Kidney glomerular epithelial cell (primary cell): ENCODE results near the gene OSCP1.

Experiments
- DNase-seq: peaks from one replicate; lab custom pipeline; 2025; lab: John Stamatoyannopoulos, UW

Gene OSCP1

DNA sequence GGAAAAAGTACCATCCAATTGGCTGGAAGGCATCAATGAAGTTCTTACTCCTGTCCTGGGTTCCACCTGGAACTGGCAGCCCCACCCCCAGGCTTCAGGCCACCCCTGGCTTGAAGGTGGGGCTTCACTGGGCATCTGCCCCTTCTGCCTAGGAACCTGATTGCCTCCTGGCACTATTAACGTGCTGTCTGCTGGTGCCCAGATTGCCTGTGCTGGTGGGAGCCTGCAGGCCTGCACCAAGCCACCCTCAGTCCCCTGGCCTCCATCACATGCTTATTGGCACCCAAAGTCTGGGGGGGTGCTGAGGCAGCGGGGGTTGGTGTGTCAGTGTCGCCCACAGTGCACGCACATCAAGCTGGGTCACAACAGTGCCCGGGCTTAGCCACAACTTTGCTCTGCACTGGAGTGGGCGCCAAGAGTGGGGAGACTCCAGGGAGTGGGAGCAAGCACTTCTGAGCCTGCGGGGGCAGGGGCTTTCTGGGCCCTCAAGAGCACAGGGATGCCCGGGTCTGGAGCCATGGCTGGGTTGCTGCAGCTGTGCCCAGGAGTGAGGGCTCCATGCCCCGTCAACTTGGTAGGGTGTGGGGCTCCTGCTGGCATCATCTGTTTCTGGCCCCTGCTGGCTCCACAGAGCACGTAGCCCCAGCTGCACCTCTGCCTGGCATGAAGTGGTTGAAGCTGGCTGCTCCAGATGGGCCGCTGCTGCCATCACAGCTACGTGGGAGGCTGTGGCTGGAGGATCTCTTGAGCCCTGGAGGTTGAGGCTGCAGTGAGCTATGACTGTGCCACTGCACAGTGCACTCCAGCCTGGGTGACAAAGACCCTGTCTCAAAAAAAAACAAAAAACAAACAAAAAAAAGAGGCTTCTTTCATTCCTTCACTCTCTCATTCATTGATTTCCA lies 48.4 kb downstream of the OSCP1 start:
- DNase-seq: no peak

GRCh38 chr1:36400825-36401601 lies 49.2 kb downstream of the OSCP1 start:
- no peak for DNase-seq

DNA sequence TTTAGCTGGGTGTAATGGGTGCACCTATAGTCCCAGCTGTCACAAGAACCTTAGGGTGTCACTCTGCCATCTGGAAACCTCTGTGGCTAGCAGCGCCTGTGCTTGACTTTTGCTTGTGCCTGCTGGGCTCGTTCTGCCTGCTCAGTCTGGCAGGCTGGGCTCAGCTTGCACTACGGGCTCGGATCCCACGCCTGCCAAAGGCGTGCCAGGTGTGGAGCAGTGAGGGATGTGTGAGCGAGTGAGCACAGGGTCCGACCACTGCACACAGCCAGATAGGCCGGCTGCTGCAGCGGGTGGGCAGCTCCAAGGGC lies 49.8 kb downstream of the OSCP1 start:
- DNase-seq: no peak

DNA sequence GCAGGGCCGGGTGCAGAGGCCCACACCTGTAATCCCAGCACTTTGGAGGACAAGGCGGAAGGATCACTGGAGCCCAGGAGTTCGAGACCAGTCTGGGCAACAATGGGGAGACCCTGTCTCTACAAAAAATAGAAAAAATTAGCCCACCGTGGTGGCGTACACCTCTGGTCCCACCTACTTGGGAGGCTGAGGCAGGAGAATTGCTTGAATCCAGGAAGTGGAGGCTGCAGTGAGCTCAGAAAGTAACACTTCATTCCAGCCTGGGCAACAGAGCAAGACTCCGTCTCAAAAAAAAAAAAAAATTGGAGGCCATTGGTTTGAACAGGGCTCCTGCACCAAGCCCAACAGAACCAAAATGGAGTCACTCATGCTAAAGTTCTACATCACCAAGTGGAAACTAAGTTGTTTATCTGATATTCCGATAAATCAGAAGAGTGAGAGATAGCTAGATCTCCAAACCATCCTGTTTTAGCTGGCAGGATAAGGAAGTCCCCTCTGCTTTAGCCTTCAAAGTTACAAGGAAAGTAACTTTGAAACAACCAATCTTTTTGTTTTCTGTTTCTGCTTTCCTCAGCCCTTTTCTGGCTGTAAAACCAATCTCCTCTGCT lies 51.8 kb downstream of the OSCP1 start:
- no peak for DNase-seq

DNA sequence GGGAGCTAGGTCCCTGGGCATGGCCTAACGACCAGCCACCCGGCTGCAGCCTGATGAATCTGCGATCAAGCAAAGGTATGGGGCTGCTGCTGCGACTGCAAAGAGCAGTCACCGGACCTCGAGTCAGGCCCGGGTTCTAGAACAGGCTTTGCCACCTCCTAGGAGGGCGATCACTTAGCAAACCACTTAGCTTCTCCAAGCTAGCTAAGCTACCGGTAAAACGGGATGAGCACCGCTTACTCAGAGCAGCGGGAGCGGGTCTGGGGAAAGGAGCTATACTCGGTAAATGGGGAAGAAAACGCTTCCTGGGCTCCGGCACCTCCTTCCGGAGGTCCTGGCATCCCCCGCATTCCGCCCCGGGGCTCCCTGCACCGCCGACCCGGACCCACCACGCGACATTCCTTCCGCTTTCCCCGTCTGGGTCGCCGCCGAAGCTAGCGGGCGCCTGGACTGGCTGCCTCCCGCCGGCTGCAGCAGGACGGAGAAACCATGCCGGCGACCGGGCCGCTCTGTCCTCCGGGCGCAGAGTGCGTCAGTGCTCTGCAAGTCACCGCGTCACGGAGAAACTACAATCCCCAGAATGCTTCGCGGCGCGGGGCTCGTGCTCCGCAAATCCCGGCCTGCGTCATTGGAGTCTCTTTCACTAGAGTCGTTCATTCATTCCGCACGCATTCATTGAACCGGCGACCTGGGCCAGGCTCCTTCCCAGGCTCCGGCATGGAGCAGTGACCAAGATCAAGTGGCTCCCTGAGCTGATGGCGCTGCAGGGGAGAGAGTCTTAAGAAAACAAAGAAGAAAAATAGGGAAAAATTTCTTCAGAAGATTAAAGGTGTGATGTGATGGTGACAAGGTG lies 52.6 kb downstream of the OSCP1 start, which contains the start of gene LSM10:
TSS of gene LSM10 (minus strand) at position 531 of the 853 bp plus-strand sequence. CDS start 3,779 bp downstream, outside the sequence.
- DNase-seq: peak; percentile 89

DNA sequence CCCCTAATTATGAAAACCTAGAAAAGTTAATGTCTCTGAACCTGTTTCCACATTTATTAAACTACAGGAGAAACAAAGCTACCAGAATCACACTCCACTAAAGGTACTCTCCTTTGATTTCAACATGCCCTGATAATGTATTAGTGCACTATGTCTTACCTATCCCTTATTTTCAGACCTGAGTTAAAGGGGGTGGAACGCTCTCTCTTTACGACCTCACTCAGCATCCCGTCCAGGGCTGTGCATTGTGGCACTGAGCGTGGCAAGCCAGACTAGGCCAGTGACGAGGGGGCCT lies 53.2 kb downstream of the OSCP1 start:
- no peak for DNase-seq

GRCh38 chr1:36396359-36396758 lies 53.9 kb downstream of the OSCP1 start:
- DNase-seq: no peak

DNA sequence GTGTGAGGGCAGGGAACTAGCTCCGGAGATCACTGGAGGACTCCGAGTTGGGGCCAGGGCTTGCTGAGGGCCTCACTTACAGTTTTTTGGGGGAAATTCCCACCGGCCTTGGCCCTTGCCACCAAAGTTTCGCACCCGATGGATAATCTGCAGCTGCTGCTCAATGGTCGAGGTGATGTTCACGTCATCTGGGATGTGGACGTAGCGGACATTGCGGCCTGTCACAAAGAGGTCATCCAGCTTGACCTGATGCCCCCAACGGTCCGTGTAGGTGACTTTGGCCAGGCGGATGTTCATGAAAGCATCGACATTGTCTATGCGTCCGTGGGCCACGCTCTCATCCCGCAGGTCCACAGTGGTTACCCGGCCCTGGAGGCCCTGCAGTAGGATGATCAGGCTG lies 56.6 kb downstream of the OSCP1 start:
- DNase-seq: no peak

DNA sequence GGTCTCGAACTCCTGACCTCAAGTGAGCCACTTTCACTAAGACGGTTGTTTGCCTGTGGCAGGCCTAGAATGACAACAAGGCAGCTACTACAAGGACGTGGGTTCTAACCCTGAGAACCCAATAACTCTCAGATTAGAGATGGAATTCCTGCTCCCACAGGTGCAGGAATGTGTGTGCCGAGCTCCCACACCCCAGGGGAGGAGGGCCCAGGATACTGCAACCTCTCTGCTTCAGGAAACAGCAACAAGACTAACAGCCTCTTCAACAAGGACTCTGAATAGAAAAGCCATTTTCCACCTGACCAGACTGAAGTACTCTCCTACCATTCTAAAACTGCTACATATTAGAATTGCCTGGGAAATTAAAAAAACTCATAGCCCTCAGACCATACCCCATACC lies 57.4 kb downstream of the OSCP1 start:
- DNase-seq: no peak

GRCh38 chr1:36391271-36391670 lies 59.0 kb downstream of the OSCP1 start:
- DNase-seq: no peak

- DNase-seq: no peak
These were observed 59.8 kb downstream of the OSCP1 start for GRCh38 chr1:36390411-36390810.

GRCh38 chr1:36389999-36390398 lies 60.3 kb downstream of the OSCP1 start:
- no peak for DNase-seq

GRCh38 chr1:36389261-36389660 lies 61.0 kb downstream of the OSCP1 start:
- DNase-seq: no peak

DNA sequence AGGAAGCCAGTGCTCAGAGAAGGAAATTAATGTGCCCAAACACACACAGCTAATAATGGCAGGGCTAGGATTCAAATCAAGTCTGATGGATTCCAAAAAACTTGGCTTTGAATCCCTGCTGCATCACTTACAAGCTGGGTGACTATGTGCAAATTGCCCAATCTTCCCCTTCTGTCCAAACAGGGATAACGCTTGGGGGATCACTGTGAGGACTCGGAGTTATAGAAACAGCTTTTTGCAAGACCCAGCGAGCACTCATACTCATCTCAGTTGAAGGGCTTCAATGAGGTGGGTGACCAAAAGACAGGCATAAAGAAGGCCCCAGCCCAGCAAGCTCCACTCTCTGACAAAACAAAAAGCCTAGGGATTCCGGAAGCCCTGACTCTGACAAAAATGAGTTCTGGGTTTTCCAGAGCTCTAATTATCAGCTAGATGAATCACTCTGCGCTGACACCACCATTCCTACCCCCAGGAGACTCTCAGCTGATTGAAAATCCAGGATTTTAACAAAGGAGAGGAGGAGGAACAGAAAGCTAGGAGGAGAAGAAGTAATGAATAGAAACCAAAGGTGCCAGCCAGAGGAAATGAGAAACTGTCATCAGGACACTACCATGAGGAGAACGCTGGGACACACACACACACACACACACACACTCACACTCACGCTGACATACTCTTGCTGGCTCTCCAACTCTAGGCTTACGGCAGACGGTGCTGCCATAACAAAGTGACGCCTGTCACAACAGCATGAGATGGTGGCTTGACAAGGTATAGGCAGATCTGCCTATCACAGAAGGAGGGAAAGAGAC lies 62.9 kb downstream of the OSCP1 start:
- DNase-seq: peak; percentile 82

DNA sequence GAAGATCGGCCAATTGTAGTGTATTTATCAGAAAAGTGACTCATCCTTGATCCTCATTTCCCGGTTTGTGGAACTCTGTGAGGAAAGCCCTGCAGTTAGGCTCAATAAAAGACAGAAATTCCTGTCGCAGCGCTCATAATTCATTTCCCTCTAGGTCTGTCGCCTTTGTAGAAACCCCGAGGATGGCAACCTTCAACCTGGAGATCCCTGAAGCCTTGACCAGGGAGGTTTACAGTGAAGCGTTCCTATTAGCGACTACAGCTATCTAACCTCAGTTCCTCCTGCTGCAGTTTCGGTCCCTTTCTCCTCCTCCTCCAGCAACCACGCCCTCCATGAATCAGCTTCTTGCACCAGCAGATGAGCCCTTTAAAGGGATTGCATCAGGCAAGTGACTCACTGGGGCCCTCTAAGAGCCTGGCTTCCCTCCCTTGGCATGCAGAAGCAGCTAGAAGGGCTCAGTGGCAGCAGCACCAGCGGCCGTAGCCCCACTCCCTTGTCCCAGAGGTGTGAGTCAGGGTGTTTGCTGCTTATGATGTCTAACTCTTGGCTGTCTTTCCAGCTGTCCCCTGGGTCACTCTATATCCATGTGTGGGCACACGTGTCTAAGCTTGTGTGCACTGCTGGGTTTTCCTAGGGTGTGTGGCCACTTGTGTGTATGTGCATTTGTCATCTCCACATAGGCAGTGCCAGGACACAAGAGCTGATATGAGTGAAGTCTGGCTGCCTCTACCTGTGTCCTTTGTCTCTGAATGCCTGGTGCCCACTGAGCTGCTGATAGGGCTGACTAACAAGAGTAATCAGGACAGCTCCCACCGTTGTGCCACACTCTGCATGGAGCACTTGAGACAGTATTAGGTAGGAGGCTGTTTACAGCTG lies 63.7 kb downstream of the OSCP1 start:
- peak; percentile 99 for DNase-seq

- peak; percentile 98 for DNase-seq
These were observed 64.6 kb downstream of the OSCP1 start, which contains the start of gene STK40 for GRCh38 chr1:36385410-36386264. STK40 (minus strand) TSS chr1:36385924; CDS start chr1:36361332, 24,592 bp downstream.

DNA sequence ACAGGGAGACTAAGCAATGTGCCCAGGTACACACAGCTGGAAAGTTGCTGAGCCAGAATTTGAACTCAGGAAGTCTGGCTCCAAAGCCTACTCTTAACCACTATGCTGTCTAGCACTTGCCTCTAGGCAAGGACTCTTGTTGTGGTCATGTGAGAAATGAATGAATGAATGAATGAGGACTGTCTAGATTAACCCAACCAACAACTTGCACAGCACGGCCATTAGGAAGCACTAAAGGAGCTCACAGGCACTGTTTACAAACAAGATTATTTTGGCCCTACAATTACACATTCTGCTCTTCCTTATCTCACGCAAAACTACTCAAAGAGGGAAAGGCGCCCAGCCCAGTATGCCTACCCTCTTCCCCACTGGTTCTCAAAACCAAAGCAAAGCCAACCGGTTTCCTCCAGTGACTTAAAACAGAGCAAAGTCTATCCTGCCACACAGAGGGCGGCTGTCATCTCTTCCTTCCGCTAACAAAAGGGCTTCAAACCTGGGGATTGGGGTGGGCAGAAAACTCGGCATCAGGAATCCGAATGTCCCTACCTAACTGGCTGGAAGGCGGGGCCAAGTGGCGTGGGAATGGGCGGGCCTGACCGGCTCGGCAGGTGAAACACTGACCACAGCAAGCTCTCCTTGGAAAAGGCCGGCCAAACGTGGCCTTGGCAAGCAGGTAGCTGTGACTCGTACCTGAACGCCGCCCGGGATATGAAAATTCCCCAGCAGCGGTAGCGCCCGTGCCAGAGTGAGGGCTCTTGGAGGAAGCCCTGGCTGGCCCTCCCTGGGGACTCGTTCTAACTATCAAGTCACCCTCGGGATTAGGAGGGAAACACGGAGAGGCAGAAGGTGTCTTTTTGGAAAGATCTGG lies 65.5 kb downstream of the OSCP1 start:
- DNase-seq: peak; percentile 58

DNA sequence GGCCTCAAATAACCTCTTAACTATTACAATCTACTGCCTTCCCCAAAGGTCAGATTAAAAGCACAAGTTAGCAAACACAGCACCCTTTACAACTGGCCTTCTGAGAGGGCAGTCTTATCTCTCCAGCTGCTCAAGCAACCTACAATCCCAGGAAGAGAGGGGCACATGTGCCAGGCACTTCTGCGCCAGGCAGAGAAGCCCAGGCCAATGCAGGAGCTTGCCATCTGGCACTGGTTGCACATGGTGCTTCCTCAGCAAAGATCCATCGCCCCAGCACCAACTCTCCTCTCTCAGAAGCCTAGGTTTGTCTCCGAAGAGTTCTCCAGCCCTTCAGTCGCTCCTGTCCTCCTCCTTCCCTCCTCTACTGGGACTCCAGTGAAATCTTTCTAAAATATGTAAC lies 67.0 kb downstream of the OSCP1 start:
- DNase-seq: no peak
